Measurements from ENCODE around the gene MCAT.

The MCAT gene

DNA sequence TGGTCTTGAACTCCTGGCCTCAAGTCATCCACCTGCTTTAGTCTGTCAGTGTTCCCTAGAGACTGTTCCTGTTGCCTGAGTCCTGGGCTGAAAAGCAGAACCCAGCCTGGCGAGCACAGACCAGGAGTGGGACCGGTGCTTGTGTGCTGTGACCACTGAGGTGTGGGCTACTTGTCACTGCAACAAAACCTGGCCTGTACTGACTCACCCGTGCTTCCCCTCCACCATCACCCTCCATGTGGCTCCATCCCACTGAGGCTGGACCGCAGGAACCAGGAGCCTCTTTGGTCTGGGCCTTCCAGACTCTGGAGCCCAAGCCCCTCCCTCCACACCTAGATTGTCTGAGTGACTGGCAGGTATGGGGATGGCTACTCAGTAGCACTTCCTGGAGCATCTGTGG lies 8.6 kb downstream of the MCAT start:
- in situ Hi-C loops (cut with HindIII; ENCODE audit: low sequenced_read_pairs): no loop called here
- no peak for DNase-seq (ENCODE audit: low read depth)
- TF ChIP-seq, protein P1, sequence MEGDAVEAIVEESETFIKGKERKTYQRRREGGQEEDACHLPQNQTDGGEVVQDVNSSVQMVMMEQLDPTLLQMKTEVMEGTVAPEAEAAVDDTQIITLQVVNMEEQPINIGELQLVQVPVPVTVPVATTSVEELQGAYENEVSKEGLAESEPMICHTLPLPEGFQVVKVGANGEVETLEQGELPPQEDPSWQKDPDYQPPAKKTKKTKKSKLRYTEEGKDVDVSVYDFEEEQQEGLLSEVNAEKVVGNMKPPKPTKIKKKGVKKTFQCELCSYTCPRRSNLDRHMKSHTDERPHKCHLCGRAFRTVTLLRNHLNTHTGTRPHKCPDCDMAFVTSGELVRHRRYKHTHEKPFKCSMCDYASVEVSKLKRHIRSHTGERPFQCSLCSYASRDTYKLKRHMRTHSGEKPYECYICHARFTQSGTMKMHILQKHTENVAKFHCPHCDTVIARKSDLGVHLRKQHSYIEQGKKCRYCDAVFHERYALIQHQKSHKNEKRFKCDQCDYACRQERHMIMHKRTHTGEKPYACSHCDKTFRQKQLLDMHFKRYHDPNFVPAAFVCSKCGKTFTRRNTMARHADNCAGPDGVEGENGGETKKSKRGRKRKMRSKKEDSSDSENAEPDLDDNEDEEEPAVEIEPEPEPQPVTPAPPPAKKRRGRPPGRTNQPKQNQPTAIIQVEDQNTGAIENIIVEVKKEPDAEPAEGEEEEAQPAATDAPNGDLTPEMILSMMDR (IDR thresholded peaks at IDR 0.05; ENCODE audit: low read depth, low read length, missing control alignments): no peak
- H3K4me3 ChIP-seq (ENCODE audit: low read depth, low read length): no peak overlapping the region

DNA sequence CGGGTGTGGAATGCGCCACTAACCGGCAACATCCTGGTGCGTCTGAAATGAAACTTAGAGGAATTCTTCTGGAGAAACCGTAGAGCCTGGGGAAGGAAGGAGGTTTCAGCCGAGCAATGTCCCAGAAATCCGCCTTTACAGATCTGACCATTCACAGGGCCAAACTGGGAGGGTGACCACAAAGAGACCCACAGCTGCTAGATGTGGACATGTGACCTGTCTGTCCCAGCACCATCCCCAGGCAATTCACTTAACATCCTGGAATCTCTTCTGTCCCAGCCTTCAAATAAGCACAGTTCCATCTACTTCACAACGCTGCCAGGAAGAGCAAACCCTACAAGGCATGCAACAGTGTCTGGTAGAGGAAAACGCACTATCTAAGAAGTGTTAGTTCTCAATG lies 9.8 kb downstream of the MCAT start:
- TF ChIP-seq, protein P1 (IDR thresholded peaks at IDR 0.05; ENCODE audit: low read depth, low read length, missing control alignments): no peak
- no peak overlapping the region for H3K4me3 ChIP-seq (ENCODE audit: low read depth, low read length)
- DNase-seq (ENCODE audit: low read depth): no peak
- in situ Hi-C loops (cut with HindIII; ENCODE audit: low sequenced_read_pairs): no loop called here

DNA sequence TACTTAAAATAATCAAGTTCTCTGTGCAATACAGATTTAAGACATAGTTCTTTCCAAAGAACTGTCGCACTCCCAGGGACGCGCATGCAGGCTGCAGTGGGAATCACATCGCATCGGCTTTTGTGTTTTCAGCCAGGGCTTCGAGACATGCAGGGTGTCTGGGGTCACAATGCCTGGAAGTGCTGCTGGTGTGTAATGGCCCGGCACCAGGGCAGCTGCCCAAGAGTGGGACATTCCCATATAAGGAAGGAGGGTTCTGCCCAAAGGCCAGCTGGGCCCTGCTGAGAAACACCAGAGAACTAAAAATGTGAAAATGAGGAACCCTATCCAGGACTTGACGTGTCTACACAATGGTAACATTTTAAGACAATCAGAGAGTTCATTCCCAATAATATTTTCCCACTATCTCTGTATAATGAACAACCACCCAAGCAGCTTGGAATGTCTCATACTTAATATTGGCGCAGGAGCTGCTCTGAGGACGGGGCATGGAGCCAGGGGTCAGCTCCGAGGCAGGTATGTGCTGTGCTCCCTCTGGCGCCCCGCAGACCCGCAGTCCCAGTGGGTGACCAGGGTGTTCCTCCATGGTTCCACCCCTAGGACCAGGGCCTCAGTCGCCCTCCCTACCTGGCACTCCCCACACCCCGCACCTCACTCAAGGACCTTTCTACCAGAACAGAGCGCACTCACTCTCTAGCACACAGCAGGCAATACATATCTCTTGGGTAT lies 11.3 kb downstream of the MCAT start:
- H3K4me3 ChIP-seq (ENCODE audit: low read depth, low read length): no peak overlapping the region
- no peak for DNase-seq (ENCODE audit: low read depth)
- TF ChIP-seq, protein P1 (IDR thresholded peaks at IDR 0.05; ENCODE audit: low read depth, low read length, missing control alignments): no peak
- in situ Hi-C loops (cut with HindIII; ENCODE audit: low sequenced_read_pairs): no loop called here

DNA sequence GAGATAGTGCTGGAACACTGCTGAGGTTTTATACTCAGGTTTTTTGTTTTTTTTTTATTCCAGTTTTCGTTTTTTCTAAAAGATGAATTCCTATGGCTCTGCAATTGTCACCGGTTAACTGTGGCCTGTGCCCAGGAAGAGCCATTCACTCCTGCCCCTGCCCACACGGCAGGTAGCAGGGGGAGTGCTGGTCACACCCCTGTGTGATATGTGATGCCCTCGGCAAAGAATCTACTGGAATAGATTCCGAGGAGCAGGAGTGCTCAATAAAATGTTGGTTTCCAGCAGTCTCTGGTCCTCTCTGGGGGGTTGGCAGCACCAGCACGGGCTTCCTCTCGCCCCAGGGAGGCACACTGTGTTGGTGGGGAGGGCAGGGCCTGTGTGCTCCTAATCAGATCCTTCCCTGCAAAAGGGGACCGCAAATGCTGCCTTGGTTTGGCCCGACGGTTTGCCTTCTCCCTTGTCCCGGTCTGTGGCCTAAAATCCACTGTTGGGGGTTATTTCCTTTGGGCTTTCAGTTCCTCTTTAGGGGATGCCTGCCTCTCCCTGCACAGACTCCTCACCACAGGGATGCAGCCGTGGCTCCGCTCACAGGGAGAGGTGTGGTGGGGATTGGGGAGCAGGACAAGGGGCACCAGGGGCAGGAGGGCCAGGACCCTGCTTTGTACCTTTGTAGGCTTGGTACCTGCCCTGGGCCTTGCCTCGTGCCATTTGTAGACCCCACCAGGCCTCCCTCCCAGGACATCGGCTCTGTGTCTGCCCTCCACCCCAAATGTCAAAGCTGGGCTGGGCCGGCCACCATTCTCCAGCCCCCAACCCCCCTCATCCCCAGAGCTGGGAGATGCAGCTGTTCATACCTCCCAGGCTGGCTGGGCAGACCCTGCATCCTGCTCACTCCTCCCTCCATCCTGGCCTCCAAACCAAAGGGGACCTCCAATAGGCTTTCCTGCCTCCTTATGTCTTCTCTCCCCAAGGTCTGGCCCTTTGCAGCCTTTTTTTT lies 13.5 kb downstream of the MCAT start:
- H3K4me3 ChIP-seq (ENCODE audit: low read depth, low read length): no peak overlapping the region
- TF ChIP-seq, protein P1 (IDR thresholded peaks at IDR 0.05; ENCODE audit: low read depth, low read length, missing control alignments): no peak
- DNase-seq (ENCODE audit: low read depth): no peak
- in situ Hi-C loops (cut with HindIII; ENCODE audit: low sequenced_read_pairs): no loop called here

DNA sequence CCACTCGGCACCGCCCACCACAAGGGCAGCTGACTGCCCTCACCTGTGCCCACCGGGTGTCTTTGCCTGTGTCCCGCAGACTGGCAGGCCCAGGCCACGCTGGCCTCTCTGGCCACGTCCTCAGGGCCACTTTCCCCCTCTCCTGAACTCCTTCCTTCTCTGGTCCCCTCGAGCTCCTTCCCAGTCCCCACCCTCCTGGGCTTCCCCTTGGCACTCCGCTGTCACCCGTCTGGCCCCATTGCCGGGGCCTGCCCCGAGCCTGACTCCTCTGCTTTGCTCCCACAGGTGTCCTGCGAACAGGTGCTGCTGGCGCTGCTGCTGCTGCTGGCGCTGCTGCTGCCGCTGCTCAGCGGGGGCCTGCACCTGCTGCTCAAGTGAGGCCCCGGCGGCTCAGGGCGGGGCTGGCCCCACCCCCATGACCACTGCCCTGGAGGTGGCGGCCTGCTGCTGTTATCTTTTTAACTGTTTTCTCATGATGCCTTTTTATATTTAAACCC lies 14.2 kb downstream of the MCAT start:
- TF ChIP-seq, protein P1 (IDR thresholded peaks at IDR 0.05; ENCODE audit: low read depth, low read length, missing control alignments): no peak
- no peak for DNase-seq (ENCODE audit: low read depth)
- H3K4me3 ChIP-seq (ENCODE audit: low read depth, low read length): no peak overlapping the region
- in situ Hi-C loops (cut with HindIII; ENCODE audit: low sequenced_read_pairs): no loop called here

DNA sequence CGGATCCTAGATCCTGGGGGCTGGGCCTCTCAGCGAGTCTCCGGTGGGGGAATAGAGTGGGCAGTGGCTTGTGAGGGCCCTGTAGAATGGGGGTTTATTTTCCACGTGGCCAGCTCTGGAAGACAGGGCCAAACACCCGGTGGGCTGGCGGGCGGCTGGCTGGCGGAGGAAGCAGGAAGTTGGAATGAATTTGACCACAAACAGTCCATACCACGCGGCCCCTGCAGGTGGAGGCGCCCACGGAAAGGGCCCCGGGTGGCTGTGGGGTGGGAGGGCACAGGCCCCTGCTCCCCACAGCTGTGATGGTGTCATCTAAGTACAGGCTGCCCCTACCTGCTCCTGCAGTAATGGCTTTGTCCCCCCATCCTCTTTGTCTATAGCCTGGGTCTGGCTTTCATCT lies 15.1 kb downstream of the MCAT start:
- TF ChIP-seq, protein P1 (IDR thresholded peaks at IDR 0.05; ENCODE audit: low read depth, low read length, missing control alignments): no peak
- no peak for DNase-seq (ENCODE audit: low read depth)
- no peak overlapping the region for H3K4me3 ChIP-seq (ENCODE audit: low read depth, low read length)
- in situ Hi-C loops (cut with HindIII; ENCODE audit: low sequenced_read_pairs): no loop called here

Data from astrocyte of the cerebellum (primary cell).